Sciatic nerve (tissue), 2 donors: ENCODE data around the gene SLC39A3. TPM values are rescaled to one million over a fixed set of nuclear protein-coding genes. Genes with fewer than 3 reads are reported as not detected.

Experiments
- ATAC-seq: fragments of 200-7000 bp; cut with Tn5 transposase; one replicate; pipeline ENCODE4 v1.9.1; 2020; ENCODE audit warnings: mild to moderate bottlenecking, moderate library complexity
- DNase-seq: peaks from one replicate; pipeline ENCODE4 v3.0.0-alpha.2; 2020; ENCODE audit warnings: low spot score
- intact Hi-C: fragments of 100-400 bp; cut with DNase I; formaldehyde crosslinking; loops from one replicate; pipeline ENCODE4 v1.14.2; 2022
- total RNA-seq: library from RNA; stranded (reverse); fragmentation: NEBNext Ultra II Directional; extraction: Animal tissue kit (Norgen Biotek cat#: 25700); gene quantifications from one replicate; pipeline ENCODE4 v1.2.1, GENCODE V29; 2021
- donor health status: DM: no; HTN: no; CAD: no.
- donor health status: DM: no; HTN: no; CAD: no.

The SLC39A3 gene
- total RNA-seq, 1 donor from 2014 or later = 11.7 TPM

- intact Hi-C loops = loop anchor here (10.0 kb wide), 1 partner anchor 111 kb away; no protein-coding TSS in a partner anchor
- DNase-seq = no peak
- no peak for ATAC-seq
These were observed 16.0 kb upstream of the SLC39A3 start for GRCh38 chr19:2755811-2756210.

GRCh38 chr19:2755448-2755705 lies 15.6 kb upstream of the SLC39A3 start:
- intact Hi-C loops = loop anchor here (10.0 kb wide), 1 partner anchor 111 kb away; no protein-coding TSS in a partner anchor
- DNase-seq (no peak), ATAC-seq (no peak)

- DNase-seq = no peak
- ATAC-seq = no peak
- intact Hi-C loops = loop anchor here (5.0 to 10.0 kb wide), 2 partner anchors 110 to 1758 kb away; no protein-coding TSS in a partner anchor
These were observed 15.0 kb upstream of the SLC39A3 start for GRCh38 chr19:2754659-2755447.

GRCh38 chr19:2751438-2751830 lies 11.6 kb upstream of the SLC39A3 start:
- no peak for ATAC-seq
- intact Hi-C loops = loop anchor here (5.0 to 10.0 kb wide), 2 partner anchors 107 to 1754 kb away; no protein-coding TSS in a partner anchor
- DNase-seq = no peak

GRCh38 chr19:2750808-2751437 lies 11.1 kb upstream of the SLC39A3 start:
- DNase-seq (no peak), ATAC-seq (no peak)
- intact Hi-C loops = loop anchor here (5.0 to 10.0 kb wide), 2 partner anchors 106 to 1754 kb away; no protein-coding TSS in a partner anchor

- no peak for DNase-seq
- ATAC-seq = no peak
- intact Hi-C loops = loop anchor here (5.0 kb wide), 1 partner anchor 1485 kb away; no protein-coding TSS in a partner anchor
These were observed 7.5 kb upstream of the SLC39A3 start for GRCh38 chr19:2747349-2747748.

- DNase-seq (no peak), ATAC-seq (no peak)
- intact Hi-C loops = no loop called here
These were observed 4.3 kb upstream of the SLC39A3 start for GRCh38 chr19:2744113-2744512.

GRCh38 chr19:2743099-2743498 lies 3.3 kb upstream of the SLC39A3 start:
- DNase-seq = no peak
- intact Hi-C loops = no loop called here
- no peak for ATAC-seq

GRCh38 chr19:2740314-2740656 lies 468 bp upstream of the SLC39A3 start:
- no peak for DNase-seq
- intact Hi-C loops = no loop called here
- ATAC-seq = no peak

- no peak for ATAC-seq
- intact Hi-C loops = no loop called here
- no peak for DNase-seq
These were observed 3.1 kb downstream of the SLC39A3 start for GRCh38 chr19:2736550-2737190.

GRCh38 chr19:2735374-2735773 lies 4.4 kb downstream of the SLC39A3 start:
- intact Hi-C loops = no loop called here
- ATAC-seq = no peak
- DNase-seq = no peak

- intact Hi-C loops = no loop called here
- no peak for ATAC-seq
- no peak for DNase-seq
These were observed 5.1 kb downstream of the SLC39A3 start for GRCh38 chr19:2734589-2735288.

GRCh38 chr19:2733930-2734588 lies 5.8 kb downstream of the SLC39A3 start:
- DNase-seq (no peak), ATAC-seq (no peak)
- intact Hi-C loops = no loop called here

GRCh38 chr19:2732883-2733282 lies 6.9 kb downstream of the SLC39A3 start:
- DNase-seq = no peak
- ATAC-seq = no peak
- intact Hi-C loops = no loop called here

GRCh38 chr19:2732157-2732725 lies 7.6 kb downstream of the SLC39A3 start:
- ATAC-seq = no peak
- DNase-seq = no peak
- intact Hi-C loops = no loop called here

GRCh38 chr19:2731181-2731995 lies 8.4 kb downstream of the SLC39A3 start:
- ATAC-seq = no peak

GRCh38 chr19:2729943-2730818 lies 9.6 kb downstream of the SLC39A3 start:
- intact Hi-C loops = no loop called here
- ATAC-seq (no peak), DNase-seq (no peak)

More at GRCh38 chr19:2731181-2731995, 8.4 kb downstream of the SLC39A3 start:
- no peak for DNase-seq
- intact Hi-C loops = no loop called here
